HG03039 (cell line): Measurements from ENCODE around the gene PITRM1.
"Not testable (repeated sequence)": the region's sequence is repeated elsewhere in the genome, so short reads cannot be mapped to it uniquely, and the experiment has no call there.

Experiments used
- ATAC-seq: cut with Tn5 transposase; IDR thresholded peaks from one replicate; pipeline ENCODE4 v1.9.1; 2021; ENCODE audit warnings: mild to moderate bottlenecking, moderate library complexity; ENCODE audit not compliant: unreplicated experiment

The PITRM1 gene

GRCh38 chr10:3123571-3124411, 48.8 kb downstream of the PITRM1 start:
- ATAC-seq: no peak

- ATAC-seq: no peak
These were observed 49.9 kb downstream of the PITRM1 start for GRCh38 chr10:3122486-3123205.

- ATAC-seq: no peak
These were observed 50.5 kb downstream of the PITRM1 start for GRCh38 chr10:3122034-3122433.

- ATAC-seq: no peak
These were observed 52.7 kb downstream of the PITRM1 start for GRCh38 chr10:3119796-3120459.

GRCh38 chr10:3118641-3119091, 53.9 kb downstream of the PITRM1 start:
- no peak for ATAC-seq

- no peak for ATAC-seq
These were observed 55.1 kb downstream of the PITRM1 start for GRCh38 chr10:3117486-3117885.

GRCh38 chr10:3116508-3117100, 56.0 kb downstream of the PITRM1 start:
- no peak for ATAC-seq

- no peak for ATAC-seq
These were observed 56.9 kb downstream of the PITRM1 start for GRCh38 chr10:3115685-3116084.

GRCh38 chr10:3113343-3113720, 59.2 kb downstream of the PITRM1 start:
- ATAC-seq: no peak

- ATAC-seq: no peak
These were observed 60.9 kb downstream of the PITRM1 start for GRCh38 chr10:3111621-3112163.

GRCh38 chr10:3110782-3111620, 61.6 kb downstream of the PITRM1 start:
- ATAC-seq: no peak

- no peak for ATAC-seq
These were observed 62.9 kb downstream of the PITRM1 start for GRCh38 chr10:3109633-3110032.

- ATAC-seq: no peak
These were observed 63.4 kb downstream of the PITRM1 start for GRCh38 chr10:3109196-3109595.

GRCh38 chr10:3108575-3109105, 63.9 kb downstream of the PITRM1 start:
- ATAC-seq: no peak

- no peak for ATAC-seq
These were observed 64.5 kb downstream of the PITRM1 start for GRCh38 chr10:3108033-3108432.

GRCh38 chr10:3107426-3107961, 65.1 kb downstream of the PITRM1 start:
- ATAC-seq: no peak

GRCh38 chr10:3106928-3107425, 65.6 kb downstream of the PITRM1 start:
- no peak for ATAC-seq

GRCh38 chr10:3106328-3106727, 66.3 kb downstream of the PITRM1 start:
- ATAC-seq: not testable (repeated sequence)

- no peak for ATAC-seq
These were observed 66.7 kb downstream of the PITRM1 start for GRCh38 chr10:3105905-3106304.
